HG03280 (cell line): ENCODE results near the gene MATN1.

Source experiments
- ATAC-seq: cut with Tn5 transposase; IDR thresholded peaks from one replicate; pipeline ENCODE4 v1.9.1; 2021; ENCODE audit warnings: mild to moderate bottlenecking, moderate library complexity; ENCODE audit not compliant: unreplicated experiment

Gene MATN1

GRCh38 chr1:30719406-30720270 is 3.7 kb downstream of the MATN1 start:
- no peak for ATAC-seq

GRCh38 chr1:30718636-30719405 is 4.6 kb downstream of the MATN1 start:
- ATAC-seq, result peak; percentile 60

- ATAC-seq, result peak; percentile 82
Measured at GRCh38 chr1:30718091-30718635, 5.2 kb downstream of the MATN1 start.

DNA sequence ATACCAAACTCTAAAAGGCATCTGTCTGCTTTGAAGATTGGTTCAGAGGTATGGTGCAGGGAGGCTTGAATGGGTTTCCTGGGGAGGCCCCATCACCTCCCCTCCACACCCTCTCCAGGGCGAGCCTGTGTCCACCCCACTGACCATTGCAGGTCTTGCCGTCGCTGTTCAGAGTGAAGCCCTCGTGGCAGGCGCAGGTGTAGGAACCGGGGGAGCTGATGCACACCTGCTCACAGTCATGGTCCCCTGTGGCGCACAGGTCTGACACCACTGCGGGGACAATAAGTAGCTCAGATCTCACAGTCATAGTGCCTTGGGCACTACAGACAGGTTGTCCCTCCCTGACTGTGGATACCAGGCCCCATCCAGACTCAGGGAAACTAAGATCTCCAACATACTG is 6.7 kb downstream of the MATN1 start:
- no peak for ATAC-seq

GRCh38 chr1:30715886-30716285 is 7.5 kb downstream of the MATN1 start:
- no peak for ATAC-seq

GRCh38 chr1:30715216-30715615 is 8.2 kb downstream of the MATN1 start:
- ATAC-seq, result no peak

- ATAC-seq, result no peak
Measured at GRCh38 chr1:30714536-30715090, 8.8 kb downstream of the MATN1 start.

DNA sequence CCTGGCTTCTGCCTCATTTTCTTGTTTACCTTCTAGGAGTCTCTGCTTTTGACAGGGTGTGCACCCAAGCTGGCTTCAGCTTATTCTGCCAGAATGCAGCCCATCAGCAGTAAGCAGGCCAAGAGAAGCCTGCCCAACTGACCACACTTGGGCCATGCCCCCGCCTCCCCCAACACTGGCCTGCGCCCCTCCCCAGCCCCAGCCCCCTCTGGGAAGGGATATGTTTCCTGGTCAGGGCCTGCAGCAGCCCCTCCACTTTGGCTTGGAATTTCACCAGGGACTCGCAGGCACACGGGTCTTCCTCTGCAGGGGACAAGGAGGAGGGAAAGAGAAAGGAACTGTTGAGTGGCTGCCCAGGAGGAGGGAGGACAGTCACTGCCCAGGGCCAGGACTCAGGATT is 9.4 kb downstream of the MATN1 start:
- ATAC-seq, result no peak

- ATAC-seq, result no peak
Measured at GRCh38 chr1:30713311-30713710, 10.1 kb downstream of the MATN1 start.

DNA sequence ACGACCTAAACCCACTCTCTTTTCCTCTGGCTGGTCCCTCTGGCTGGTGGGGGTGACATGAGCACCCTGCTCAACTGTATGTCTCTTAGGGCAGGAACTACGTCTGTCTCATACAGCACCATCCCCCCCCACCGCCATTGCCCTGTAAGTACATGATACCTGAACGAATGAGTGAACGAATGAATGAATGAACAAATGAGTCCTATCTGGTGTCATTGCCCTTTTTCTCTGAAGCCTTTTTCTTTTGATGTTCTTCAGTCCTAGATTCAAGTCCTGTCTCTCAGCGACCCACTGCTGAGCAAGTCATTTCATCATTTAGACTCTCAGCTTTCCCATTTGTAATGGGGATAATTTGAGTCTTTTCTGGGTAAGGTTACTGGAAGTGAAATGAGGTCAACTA is 10.8 kb downstream of the MATN1 start:
- ATAC-seq, result no peak

GRCh38 chr1:30710407-30710806 is 13.0 kb downstream of the MATN1 start:
- ATAC-seq, result no peak

DNA sequence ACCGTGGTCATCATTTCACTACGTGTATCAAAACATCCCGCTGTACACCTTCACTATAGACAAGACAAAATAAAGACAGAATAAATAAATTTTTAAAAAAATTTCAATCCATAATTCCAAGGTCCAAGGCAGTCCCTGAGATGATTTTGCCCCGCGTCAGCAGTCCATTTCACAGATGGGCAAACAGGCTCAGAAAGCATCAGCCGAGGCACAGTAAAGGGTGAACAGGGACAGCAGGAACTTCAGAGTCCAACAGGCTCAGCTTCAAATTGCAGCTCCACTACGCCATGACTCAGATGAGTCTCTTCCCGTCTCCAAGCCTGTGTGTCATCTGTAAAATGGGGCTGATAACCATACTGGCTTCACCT is 15.0 kb downstream of the MATN1 start:
- ATAC-seq, result no peak

- ATAC-seq, result no peak
Measured at GRCh38 chr1:30707412-30708360, 15.7 kb downstream of the MATN1 start.

DNA sequence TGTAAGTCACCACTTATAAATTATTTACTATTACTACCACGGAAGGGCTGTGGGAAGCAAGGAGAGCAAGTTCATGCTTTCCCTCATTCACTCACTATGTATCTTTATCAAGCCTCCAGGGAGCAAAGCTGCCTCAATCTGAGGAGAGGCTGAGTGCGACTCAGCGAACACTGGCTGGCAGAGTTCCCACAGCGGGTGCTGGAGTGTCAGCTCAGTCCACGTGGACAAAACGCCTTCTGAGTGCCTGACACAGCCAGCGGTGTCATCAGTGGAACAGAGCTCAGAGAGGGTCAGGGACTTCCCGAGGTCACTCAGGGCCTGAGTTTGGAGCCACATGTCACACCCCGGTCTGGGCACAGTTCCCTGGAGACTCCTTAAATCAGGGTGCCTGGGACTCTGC is 16.9 kb downstream of the MATN1 start:
- no peak for ATAC-seq

GRCh38 chr1:30705698-30706097 is 17.7 kb downstream of the MATN1 start:
- no peak for ATAC-seq

- no peak for ATAC-seq
Measured at GRCh38 chr1:30704765-30705509, 18.4 kb downstream of the MATN1 start.

- ATAC-seq, result no peak
Measured at GRCh38 chr1:30704271-30704670, 19.1 kb downstream of the MATN1 start.

GRCh38 chr1:30702823-30703222 is 20.6 kb downstream of the MATN1 start:
- ATAC-seq, result no peak

DNA sequence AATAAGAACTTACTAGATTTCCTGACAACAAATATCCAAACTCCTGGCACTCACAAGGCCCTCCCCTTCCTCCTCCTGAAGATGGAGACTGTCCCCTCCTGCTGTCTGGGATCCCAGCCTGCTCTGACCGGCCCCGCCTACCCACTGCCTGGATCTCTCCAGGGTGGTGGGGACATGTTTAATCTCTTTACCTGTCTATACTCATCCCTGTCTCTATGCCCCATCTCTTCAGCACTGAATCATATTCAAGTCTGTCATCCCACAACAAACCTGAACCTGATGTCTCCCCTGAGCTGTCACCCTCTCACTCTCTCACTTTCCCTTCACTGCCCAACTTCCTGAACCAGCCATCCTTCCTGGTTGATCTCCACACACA is 22.1 kb downstream of the MATN1 start:
- ATAC-seq, result no peak
